HCT116 (cell line): ENCODE data around the gene ENOX1. TPM values are rescaled to one million over a fixed set of nuclear protein-coding genes. Genes with fewer than 3 reads are reported as not detected.

Experiments
- ATAC-seq: fragments of 200-7000 bp; cut with Tn5 transposase; 2 replicates; pipeline ENCODE4 v1.9.1; 2020; ENCODE audit warnings: mild to moderate bottlenecking, moderate library complexity
- BruUV-seq: library from RNA; stranded (reverse); fragments of 400-500 nt; replicated peaks from 2 replicates; lab custom pipeline; 2021; lab: Mats Ljungman, UMichigan
- CTCF ChIA-PET: fragments of 300-600 bp; sonication (Branson Sonifier 250); formaldehyde crosslinking; loops from one replicate; lab custom pipeline; 2021; ENCODE audit warnings: antibody characterized with exemption; lab: Charles Lee
- POLR2A ChIA-PET: fragments of 300-600, 350-600 bp; sonication (Branson Sonifier 250); formaldehyde crosslinking; loops from one replicate; lab custom pipeline; 2021; ENCODE audit warnings: antibody characterized with exemption; lab: Charles Lee
- RAD21 ChIA-PET, 2 experiments: fragments of 300-600 bp; sonication (Branson Sonifier 250); formaldehyde crosslinking; loops; one replicate each; lab custom pipeline; 2023; ENCODE audit warnings: low total read pairs in 2 of 2; ENCODE audit not compliant: uncharacterized antibody in 2 of 2, unreplicated experiment in 2 of 2, low non-redundant PET in 1 of 2; lab: Charles Lee
- DNase-seq: peaks from one replicate; pipeline ENCODE4 v3.0.0-alpha.2; 2010; ENCODE audit warnings: low read depth, low spot score
- H2AFZ ChIP-seq: fragments of 200-600 bp; shearing (Covaris generic), sonication (generic); 2 replicates; pipeline ENCODE4 v1.6.1; 2017; ENCODE audit warnings: low read depth, mixed run types, mixed read lengths, antibody characterized with exemption, low read length; ENCODE audit not compliant: poor library complexity, severe bottlenecking
- H3K27ac ChIP-seq: 2 replicates; pipeline ENCODE4 v1.5.1; 2012; ENCODE audit warnings: low read depth, low read length
- H3K27me3 ChIP-seq: fragments of 200-600 bp; sonication (generic); 2 replicates; pipeline ENCODE4 v1.6.1; 2016; ENCODE audit warnings: mixed run types, low read length, mixed read lengths; ENCODE audit not compliant: insufficient read depth
- H3K36me3 ChIP-seq, 2 experiments: fragments of 200-500 bp in 1 of 2; fragments of 200-600 bp in 1 of 2; sonication (Bioruptor generic) in 1 of 2; sonication (generic) in 1 of 2; 2 replicates each; pipeline versions ENCODE4 v1.5.1 to v1.6.1; 2014 to 2016; ENCODE audit warnings: low read length in 2 of 2, inconsistent platforms in 1 of 2, mixed read lengths in 1 of 2, mixed run types in 1 of 2; ENCODE audit not compliant: insufficient read depth in 2 of 2, control insufficient read depth in 1 of 2
- H3K4me1 ChIP-seq, 2 experiments: fragments of 200-600 bp in 1 of 2; sonication (generic) in 1 of 2; 2 replicates each; pipeline versions ENCODE4 v1.5.1 to v1.6.1; 2012 to 2017; ENCODE audit warnings: low read length in 2 of 2, inconsistent platforms in 1 of 2, mild to moderate bottlenecking in 1 of 2, mixed read lengths in 1 of 2, mixed run types in 1 of 2, moderate library complexity in 1 of 2; ENCODE audit not compliant: insufficient read depth in 2 of 2, control insufficient read depth in 1 of 2
- H3K4me2 ChIP-seq: fragments of 200-600 bp; sonication (generic); 2 replicates; pipeline ENCODE4 v1.6.1; 2017; ENCODE audit warnings: mixed run types, low read length, mixed read lengths
- H3K4me3 ChIP-seq, 2 experiments: fragments of 200-600 bp in 1 of 2; sonication (generic) in 1 of 2; replicated peaks in 1 of 2; 2 replicates each; pipeline ENCODE4 v1.5.1; 2011 to 2016; ENCODE audit warnings: low read length in 2 of 2, control low read depth in 1 of 2, low read depth in 1 of 2, mild to moderate bottlenecking in 1 of 2, mixed read lengths in 1 of 2, mixed run types in 1 of 2
- H3K79me2 ChIP-seq: fragments of 200-600 bp; sonication (generic); 2 replicates; pipeline ENCODE4 v1.6.1; 2017; ENCODE audit warnings: mild to moderate bottlenecking, mixed run types, low read length, moderate library complexity, mixed read lengths; ENCODE audit not compliant: insufficient read depth
- H3K9ac ChIP-seq: fragments of 200-600 bp; sonication (generic); 2 replicates; pipeline ENCODE4 v1.6.1; 2016; ENCODE audit warnings: low read length, mixed read lengths
- H3K9me2 ChIP-seq: fragments of 200-600 bp; sonication (generic), shearing (Covaris generic); 2 replicates; pipeline ENCODE4 v1.6.1; 2017; ENCODE audit warnings: mixed run types, mild to moderate bottlenecking, moderate library complexity; ENCODE audit not compliant: insufficient read depth
- H3K9me3 ChIP-seq, 2 experiments: fragments of 200-500 bp in 1 of 2; fragments of 200-600 bp in 1 of 2; sonication (Bioruptor generic) in 1 of 2; sonication (generic) in 1 of 2; 2 replicates each; pipeline ENCODE4 v1.6.1; 2014 to 2017; ENCODE audit warnings: low read length in 2 of 2, mixed read lengths in 2 of 2, inconsistent platforms in 1 of 2, low read depth in 1 of 2, mild to moderate bottlenecking in 1 of 2, mixed run types in 1 of 2, moderate library complexity in 1 of 2; ENCODE audit not compliant: control insufficient read depth in 1 of 2, insufficient read depth in 1 of 2
- H4K20me1 ChIP-seq: fragments of 200-600 bp; sonication (generic), shearing (Covaris generic); 2 replicates; pipeline ENCODE4 v1.6.1; 2017; ENCODE audit warnings: mixed run types, mild to moderate bottlenecking, moderate library complexity; ENCODE audit not compliant: insufficient read depth
- CEBPB ChIP-seq: IDR thresholded peaks from 2 replicates; pipeline ENCODE4 v1.6.1; 2012; ENCODE audit warnings: low read depth
- EGR1 ChIP-seq: IDR thresholded peaks from 2 replicates; pipeline ENCODE4 v1.6.1; 2012; ENCODE audit warnings: low read depth
- EZH2phosphoT487 ChIP-seq: fragments of 200-600 bp; IDR thresholded peaks from 2 replicates; pipeline ENCODE4 v1.6.1; 2018; ENCODE audit warnings: antibody characterized with exemption, borderline replicate concordance
- FOSL1 ChIP-seq: IDR thresholded peaks from 2 replicates; pipeline ENCODE4 v1.6.1; 2012; ENCODE audit warnings: low read depth
- JUND ChIP-seq: IDR thresholded peaks from 2 replicates; pipeline ENCODE4 v1.6.1; 2012
- MAX ChIP-seq: IDR thresholded peaks from 2 replicates; pipeline ENCODE4 v1.6.1; 2012
- SP1 ChIP-seq: IDR thresholded peaks from 2 replicates; pipeline ENCODE4 v1.6.1; 2012; ENCODE audit warnings: low read depth
- TCF7L2 ChIP-seq: IDR thresholded peaks from 2 replicates; pipeline ENCODE4 v1.7.0; 2011; ENCODE audit warnings: borderline replicate concordance, inconsistent platforms; ENCODE audit not compliant: insufficient read depth, insufficient read length; ENCODE audit errors: extremely low read depth
- intact Hi-C: fragments of 100-400 bp; cut with micrococcal nuclease; formaldehyde crosslinking; loops from 2 replicates; pipeline ENCODE4 v1.10.0; 2022
- total RNA-seq: library from RNA; stranded (reverse); gene quantifications from one replicate; pipeline ENCODE4 v1.2.1, GENCODE V29; 2021; ENCODE audit not compliant: unreplicated experiment
- TF ChIP-seq, protein P1 (sequence below), 3 experiments: fragments of 200-600 bp in 1 of 3; sonication (generic) in 1 of 3; IDR thresholded peaks in 2 of 3; conservative IDR thresholded peaks in 1 of 3; 2 replicates each; pipeline ENCODE4 v1.5.1; 2012 to 2017; ENCODE audit warnings: low read depth in 2 of 3, low read length in 2 of 3, antibody characterized with exemption in 1 of 3, borderline replicate concordance in 1 of 3, control low read depth in 1 of 3, mild to moderate bottlenecking in 1 of 3, mixed read lengths in 1 of 3, mixed run types in 1 of 3, moderate library complexity in 1 of 3; ENCODE audit not compliant: insufficient read depth in 1 of 3

ENOX1 gene
- total RNA-seq, 1 experiment from 2014 or later = 4.5 TPM

DNA sequence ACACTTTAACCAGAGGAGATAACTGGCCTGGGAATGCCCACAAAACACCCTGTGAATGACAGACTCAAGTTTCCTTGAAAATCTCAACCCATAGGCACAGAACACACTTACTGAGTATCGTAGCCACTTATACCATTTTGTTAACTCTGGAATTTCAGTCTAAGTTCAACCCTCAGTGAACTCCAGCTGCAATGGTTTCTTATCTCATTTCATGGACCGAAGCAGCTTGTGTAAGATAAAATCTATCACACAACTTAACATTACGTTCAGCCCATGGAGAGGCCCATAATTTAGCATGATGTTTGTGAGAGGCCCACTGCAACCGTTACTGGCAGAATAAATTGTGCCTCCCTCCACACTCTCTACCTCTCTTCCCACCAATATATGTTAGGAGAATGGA, 440.3 kb downstream of the ENOX1 start:
- no peaks in the 10 kb centered on the region for H3K9me3 ChIP-seq
- H3K9ac ChIP-seq = no peak overlapping the region
- no peak for DNase-seq
- ATAC-seq = no peak
- H3K4me3 ChIP-seq = no peak overlapping the region
- H3K79me2 ChIP-seq = no peaks in the 10 kb centered on the region
- POLR2A ChIA-PET = no interaction called here
- H3K36me3 ChIP-seq = no peaks in the 10 kb centered on the region
- no peak overlapping the region for H3K4me2 ChIP-seq
- no peaks in the 10 kb centered on the region for H3K9me2 ChIP-seq
- CTCF ChIA-PET = no interaction called here
- no peaks in the 10 kb centered on the region for H4K20me1 ChIP-seq
- no peak overlapping the region for H2AFZ ChIP-seq
- no peak overlapping the region for H3K27ac ChIP-seq
- intact Hi-C loops = no loop called here
- no peaks in the 10 kb centered on the region for H3K4me1 ChIP-seq
- BruUV-seq = no TSS peak
- RAD21 ChIA-PET = interaction anchor here in 1 of 2 experiments (0.6 kb wide), 1 partner anchor 442 kb away, joined by 3 read pairs; no protein-coding TSS in a partner anchor
- H3K27me3 ChIP-seq = no peaks in the 10 kb centered on the region; the same call in 1 of the 2 replicates
- TF ChIP-seq EZH2phosphoT487 (no peak), SP1 (no peak), FOSL1 (no peak), TCF7L2 (no peak), JUND (no peak), MAX (no peak)

DNA sequence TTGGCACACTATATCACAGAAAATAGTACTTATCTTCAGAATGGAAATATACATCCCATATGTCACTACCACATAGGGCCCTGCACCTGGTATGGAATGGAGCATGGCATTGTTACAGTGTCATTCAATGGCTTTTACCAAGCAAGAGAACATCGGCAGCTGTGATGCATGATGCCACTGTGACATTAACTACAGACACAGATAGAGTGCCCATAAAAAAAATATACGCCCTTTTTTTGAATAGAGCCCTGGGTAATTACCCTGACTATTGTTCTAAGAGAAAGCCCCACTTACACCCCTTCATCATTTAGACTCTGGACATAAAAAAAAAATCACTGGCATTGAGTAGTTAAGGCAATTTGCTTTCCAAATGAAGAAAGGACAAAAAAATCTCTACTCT, 443.1 kb downstream of the ENOX1 start:
- H3K4me2 ChIP-seq = no peak overlapping the region
- DNase-seq = no peak
- no peaks in the 10 kb centered on the region; the same call in 1 of the 2 replicates for H3K27me3 ChIP-seq
- H3K36me3 ChIP-seq = no peaks in the 10 kb centered on the region
- intact Hi-C loops = no loop called here
- no peak for ATAC-seq
- no peak overlapping the region for H2AFZ ChIP-seq
- POLR2A ChIA-PET = no interaction called here
- H3K4me3 ChIP-seq = no peak overlapping the region
- no peaks in the 10 kb centered on the region for H3K9me2 ChIP-seq
- no peak for TF ChIP-seq CEBPB
- no peak for TF ChIP-seq EGR1
- TF ChIP-seq, protein P1, sequence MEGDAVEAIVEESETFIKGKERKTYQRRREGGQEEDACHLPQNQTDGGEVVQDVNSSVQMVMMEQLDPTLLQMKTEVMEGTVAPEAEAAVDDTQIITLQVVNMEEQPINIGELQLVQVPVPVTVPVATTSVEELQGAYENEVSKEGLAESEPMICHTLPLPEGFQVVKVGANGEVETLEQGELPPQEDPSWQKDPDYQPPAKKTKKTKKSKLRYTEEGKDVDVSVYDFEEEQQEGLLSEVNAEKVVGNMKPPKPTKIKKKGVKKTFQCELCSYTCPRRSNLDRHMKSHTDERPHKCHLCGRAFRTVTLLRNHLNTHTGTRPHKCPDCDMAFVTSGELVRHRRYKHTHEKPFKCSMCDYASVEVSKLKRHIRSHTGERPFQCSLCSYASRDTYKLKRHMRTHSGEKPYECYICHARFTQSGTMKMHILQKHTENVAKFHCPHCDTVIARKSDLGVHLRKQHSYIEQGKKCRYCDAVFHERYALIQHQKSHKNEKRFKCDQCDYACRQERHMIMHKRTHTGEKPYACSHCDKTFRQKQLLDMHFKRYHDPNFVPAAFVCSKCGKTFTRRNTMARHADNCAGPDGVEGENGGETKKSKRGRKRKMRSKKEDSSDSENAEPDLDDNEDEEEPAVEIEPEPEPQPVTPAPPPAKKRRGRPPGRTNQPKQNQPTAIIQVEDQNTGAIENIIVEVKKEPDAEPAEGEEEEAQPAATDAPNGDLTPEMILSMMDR (IDR thresholded peaks at IDR 0.05 in 2 of 3, conservative IDR thresholded peaks at IDR 0.05 in 1 of 3; ENCODE audit: borderline replicate concordance in 1 of 3, insufficient read depth in 1 of 3, low read depth in 2 of 3, low read length in 2 of 3) = no peak
- BruUV-seq = no TSS peak
- H3K27ac ChIP-seq = no peak overlapping the region
- RAD21 ChIA-PET = no interaction called here
- CTCF ChIA-PET = no interaction called here
- H3K9me3 ChIP-seq = no peaks in the 10 kb centered on the region
- no peaks in the 10 kb centered on the region for H4K20me1 ChIP-seq
- H3K9ac ChIP-seq = no peak overlapping the region
- no peaks in the 10 kb centered on the region for H3K4me1 ChIP-seq
- no peaks in the 10 kb centered on the region for H3K79me2 ChIP-seq
